ENCODE results near the gene OR9Q1.
"Not testable (repeated sequence)": the region's sequence is repeated elsewhere in the genome, so short reads cannot be mapped to it uniquely, and the experiment has no call there.

The OR9Q1 gene

GRCh38 chr11:58134151-58134550 lies 110.5 kb downstream of the OR9Q1 start:
- DNase-seq (ENCODE audit: low read depth) = no peak

GRCh38 chr11:58135171-58135570 lies 111.5 kb downstream of the OR9Q1 start:
- no peak for DNase-seq (ENCODE audit: low read depth)

GRCh38 chr11:58142761-58143160 lies 119.1 kb downstream of the OR9Q1 start:
- no peak for DNase-seq (ENCODE audit: low read depth)

- no peak for DNase-seq (ENCODE audit: low read depth)
Measured at GRCh38 chr11:58152781-58153180, 129.1 kb downstream of the OR9Q1 start.

- no peak for DNase-seq (ENCODE audit: low read depth)
Measured at GRCh38 chr11:58164389-58164788, 140.7 kb downstream of the OR9Q1 start.

- DNase-seq (ENCODE audit: low read depth) = no peak
Measured at GRCh38 chr11:58164990-58165389, 141.3 kb downstream of the OR9Q1 start.

GRCh38 chr11:58165504-58166106 lies 141.9 kb downstream of the OR9Q1 start:
- DNase-seq (ENCODE audit: low read depth) = no peak

- DNase-seq (ENCODE audit: low read depth) = no peak
Measured at GRCh38 chr11:58177409-58178054, 153.9 kb downstream of the OR9Q1 start.

GRCh38 chr11:58178444-58178843 lies 154.8 kb downstream of the OR9Q1 start:
- DNase-seq (ENCODE audit: low read depth) = no peak

GRCh38 chr11:58179648-58180047 lies 156.0 kb downstream of the OR9Q1 start:
- no peak for DNase-seq (ENCODE audit: low read depth)

- DNase-seq (ENCODE audit: low read depth) = no peak
Measured at GRCh38 chr11:58186938-58187337, 163.3 kb downstream of the OR9Q1 start.

- DNase-seq (ENCODE audit: low read depth) = no peak
Measured at GRCh38 chr11:58188770-58189169, 165.1 kb downstream of the OR9Q1 start, which contains the start of gene OR9Q2. Gene OR9Q2 (plus strand): TSS chr11:58189070. CDS start chr11:58190491, 1,421 bp downstream.

- no peak for DNase-seq (ENCODE audit: low read depth)
Measured at GRCh38 chr11:58192229-58192628, 168.5 kb downstream of the OR9Q1 start.

GRCh38 chr11:58193391-58193790 lies 169.7 kb downstream of the OR9Q1 start:
- DNase-seq (ENCODE audit: low read depth) = no peak

GRCh38 chr11:58195939-58196338 lies 172.3 kb downstream of the OR9Q1 start:
- DNase-seq (ENCODE audit: low read depth) = no peak

GRCh38 chr11:58199271-58199670 lies 175.6 kb downstream of the OR9Q1 start:
- no peak for DNase-seq (ENCODE audit: low read depth)

GRCh38 chr11:58204042-58204441 lies 180.4 kb downstream of the OR9Q1 start, which contains the start of gene OR1S2:
Gene OR1S2 (minus strand): TSS chr11:58204142. CDS start chr11:58204142, 0 bp downstream.
- DNase-seq (ENCODE audit: low read depth) = no peak

- DNase-seq (ENCODE audit: low read depth) = not testable (repeated sequence)
Measured at GRCh38 chr11:58212420-58212819, 188.7 kb downstream of the OR9Q1 start, which contains the start of gene OR1S1. Gene OR1S1 (plus strand): TSS chr11:58212720.

- no peak for DNase-seq (ENCODE audit: low read depth)
Measured at GRCh38 chr11:58216476-58216875, 192.8 kb downstream of the OR9Q1 start.

GRCh38 chr11:58222721-58223120 lies 199.0 kb downstream of the OR9Q1 start:
- no peak for DNase-seq (ENCODE audit: low read depth)

- no peak for DNase-seq (ENCODE audit: low read depth)
Measured at GRCh38 chr11:58227956-58228615, 204.4 kb downstream of the OR9Q1 start.

All from GM04503 (cell line).